GM12878 (cell line): ENCODE data around the gene BTBD9. TPM values are rescaled to one million over a fixed set of nuclear protein-coding genes. Genes with fewer than 3 reads are reported as not detected.

Source experiments
- ATAC-seq: fragments of 200-7000 bp; cut with Tn5 transposase; 3 replicates; pipeline ENCODE4 v1.9.1; 2020; ENCODE audit warnings: mild to moderate bottlenecking, moderate library complexity
- BruUV-seq: library from RNA; stranded (reverse); fragments of 400-500 nt; replicated peaks from 2 replicates; lab custom pipeline; 2021; lab: Mats Ljungman, UMichigan
- CTCF ChIA-PET: fragments of 300-600 bp; sonication (Branson Sonifier 250); formaldehyde crosslinking; extraction: SDS; loops from one replicate; lab custom pipeline; 2021; ENCODE audit warnings: inconsistent platforms; lab: Yijun Ruan, JAX
- POLR2A ChIA-PET: fragments of 350-600 bp; formaldehyde crosslinking; extraction: SDS; loops from one replicate; lab custom pipeline; 2021; ENCODE audit warnings: inconsistent platforms; lab: Charles Lee
- RAD21 ChIA-PET: fragments of 300-600 bp; sonication (Branson Sonifier 250); formaldehyde crosslinking; loops from one replicate; lab custom pipeline; 2023; ENCODE audit warnings: antibody characterized with exemption; ENCODE audit not compliant: unreplicated experiment; lab: Charles Lee
- SMC1A ChIA-PET: fragments of 300-600 bp; sonication (Branson Sonifier 250); formaldehyde crosslinking; loops from one replicate; lab custom pipeline; 2023; ENCODE audit not compliant: unreplicated experiment, uncharacterized antibody; lab: Charles Lee
- DNase-seq: peaks from one replicate; pipeline ENCODE4 v3.0.0-alpha.2; 2011; ENCODE audit warnings: low read depth, low spot score
- FAIRE-seq: peaks from 3 replicates; lab custom pipeline; 2011; peaks lifted over from hg19 to GRCh38; lab: Jason Lieb, UNC
- H2AFZ ChIP-seq: 2 replicates; pipeline ENCODE4 v1.6.0; 2011; ENCODE audit warnings: low read depth, low read length, control low read depth; ENCODE audit not compliant: control insufficient read depth
- H3K27ac ChIP-seq: 2 replicates; pipeline ENCODE4 v1.5.1; 2011; ENCODE audit warnings: control low read depth; ENCODE audit not compliant: control insufficient read depth, insufficient read depth
- H3K27me3 ChIP-seq, 2 experiments: replicated peaks in 1 of 2; 2 replicates each; pipeline versions ENCODE4 v1.6.0 to v1.6.1; 2011; ENCODE audit warnings: low read length in 1 of 2; ENCODE audit not compliant: control insufficient read depth in 2 of 2, insufficient read depth in 2 of 2
- H3K36me3 ChIP-seq, 2 experiments: 2 replicates each; pipeline ENCODE4 v1.5.1; 2011; ENCODE audit warnings: low read length in 1 of 2; ENCODE audit not compliant: control insufficient read depth in 2 of 2, insufficient read depth in 2 of 2
- H3K4me1 ChIP-seq: 2 replicates; pipeline ENCODE4 v1.6.1; 2011; ENCODE audit warnings: mild to moderate bottlenecking, low read length, moderate library complexity, mixed read lengths; ENCODE audit not compliant: control insufficient read depth, insufficient read depth
- H3K4me2 ChIP-seq: 2 replicates; pipeline ENCODE4 v1.6.0; 2011; ENCODE audit warnings: control low read depth; ENCODE audit not compliant: control insufficient read depth, insufficient read depth
- H3K4me3 ChIP-seq: fragments of 200-600 bp; sonication (generic); 2 replicates; pipeline ENCODE4 v1.5.1; 2016
- H3K79me2 ChIP-seq: 2 replicates; pipeline ENCODE4 v1.6.0; 2011; ENCODE audit warnings: low read length; ENCODE audit not compliant: control insufficient read depth, insufficient read depth
- H3K9ac ChIP-seq: 2 replicates; pipeline ENCODE4 v1.8.0; 2011; ENCODE audit warnings: low read length, control low read depth, mixed read lengths; ENCODE audit not compliant: control insufficient read depth, insufficient read depth
- H3K9me3 ChIP-seq: replicated peaks from 3 replicates; pipeline ENCODE4 v1.5.1; 2011; ENCODE audit warnings: mild to moderate bottlenecking, low read length; ENCODE audit not compliant: control insufficient read depth, insufficient read depth
- H4K20me1 ChIP-seq: 2 replicates; pipeline ENCODE4 v1.6.0; 2011; ENCODE audit not compliant: control insufficient read depth, insufficient read depth
- CBX5 ChIP-seq: sonication (generic); IDR thresholded peaks from 2 replicates; pipeline ENCODE4 v1.6.1; 2016; ENCODE audit warnings: low read depth, moderate library complexity, mild to moderate bottlenecking, inconsistent platforms
- EP300 ChIP-seq, 2 experiments: fragments of 150-350 bp in 1 of 2; IDR thresholded peaks; 2 replicates each; pipeline ENCODE4 v1.6.1; 2011 to 2012; ENCODE audit warnings: low read depth in 2 of 2, low read length in 2 of 2, borderline replicate concordance in 1 of 2, improper control_type of control experiment in 1 of 2, inconsistent platforms in 1 of 2; ENCODE audit not compliant: control insufficient read depth in 1 of 2
- EZH2 ChIP-seq: IDR thresholded peaks from 2 replicates; pipeline ENCODE4 v1.6.1; 2012; ENCODE audit warnings: low read depth, mild to moderate bottlenecking, control low read depth, inconsistent platforms, low read length, borderline replicate concordance; ENCODE audit not compliant: control insufficient read depth
- MXI1 ChIP-seq: fragments of 150-350 bp; IDR thresholded peaks from 2 replicates; pipeline ENCODE4 v1.6.1; 2011; ENCODE audit warnings: low read depth, mild to moderate bottlenecking, inconsistent platforms, low read length, improper control_type of control experiment
- NFYB ChIP-seq: IDR thresholded peaks from 2 replicates; pipeline ENCODE4 v1.6.1; 2011; ENCODE audit warnings: low read depth, mild to moderate bottlenecking, low read length, improper control_type of control experiment, moderate library complexity; ENCODE audit not compliant: insufficient read depth
- PAX5 ChIP-seq: IDR thresholded peaks from 2 replicates; pipeline ENCODE4 v1.6.1; 2011; ENCODE audit warnings: low read depth, low read length, borderline replicate concordance
- PAX8 ChIP-seq: fragments of 450-650 bp; IDR thresholded peaks from 2 replicates; pipeline ENCODE4 v1.6.1; 2017; ENCODE audit warnings: mild to moderate bottlenecking, moderate library complexity
- SMC3 ChIP-seq: IDR thresholded peaks from 2 replicates; pipeline ENCODE4 v1.6.1; 2011; ENCODE audit warnings: low read length, improper control_type of control experiment, borderline replicate concordance
- WRNIP1 ChIP-seq: IDR thresholded peaks from 2 replicates; pipeline ENCODE4 v1.6.1; 2011; ENCODE audit warnings: low read depth, low read length, improper control_type of control experiment, borderline replicate concordance
- WGBS: methylation state at CpG from one replicate; pipeline ENCODE4 v1.1.6; 2016; ENCODE audit warnings: low lambda C conversion rate; ENCODE audit not compliant: insufficient replicate concordance, insufficient coverage; ENCODE audit errors: missing lambda C conversion rate; 5-methylcytosine and 5-hydroxymethylcytosine counted together
- in situ Hi-C: fragments of 300-500 bp; cut with MboI; formaldehyde crosslinking; loops from 9 replicates; pipeline ENCODE4 v1.14.3; 2018; ENCODE audit warnings: mixed read lengths
- intact Hi-C: fragments of 100-400 bp; cut with micrococcal nuclease; formaldehyde crosslinking; loops from one replicate; pipeline ENCODE4 v1.14.2; 2022; ENCODE audit not compliant: unreplicated experiment
- polyA plus RNA-seq, 11 experiments: library from polyadenylated mRNA; depleted of rRNA in 4 of 11; unstranded in 6 of 11; stranded (reverse) in 5 of 11; fragments of >200 nt; fragmentation: Nextera tagmentation in 4 of 11; fragmentation: Illumina TruSeq in 1 of 11; extraction: Ambion mirVana in 4 of 11; extraction: Trizol in 1 of 11; gene quantifications; 1 replicate in 1 of 11; 2 replicates in 10 of 11; pipeline versions ENCODE4 v1.2.1 to v1.2.3, GENCODE V29; 2011 to 2016; ENCODE audit warnings: inconsistent platforms in 2 of 11, missing spikeins in 2 of 11, low read depth in 1 of 11
- total RNA-seq, 4 experiments: library from RNA; depleted of rRNA in 3 of 4; stranded (reverse); fragments of >200 nt in 3 of 4; fragmentation: Illumina TruSeq in 1 of 4; extraction: Trizol in 1 of 4; gene quantifications; 2 replicates each; pipeline versions ENCODE4 v1.2.1 to v1.2.3, GENCODE V29; 2013 to 2021
- TF ChIP-seq, protein P1 (sequence below), 3 experiments: IDR thresholded peaks in 2 of 3; conservative IDR thresholded peaks in 1 of 3; 2 replicates each; pipeline ENCODE4 v1.5.1; 2011; ENCODE audit warnings: low read depth in 3 of 3, low read length in 3 of 3, mild to moderate bottlenecking in 3 of 3, control low read depth in 2 of 3, moderate library complexity in 2 of 3, inconsistent platforms in 1 of 3, mixed read lengths in 1 of 3; ENCODE audit not compliant: control insufficient read depth in 2 of 3, insufficient read depth in 1 of 3; ENCODE audit errors: extremely low read depth in 1 of 3
- TF ChIP-seq, protein P2 (sequence below): fragments of 450-650 bp; IDR thresholded peaks from 2 replicates; pipeline ENCODE4 v1.6.1; 2017; ENCODE audit warnings: mild to moderate bottlenecking, low read depth, inconsistent platforms; ENCODE audit not compliant: poor library complexity, severe bottlenecking

Gene BTBD9
- total and polyA plus RNA-seq, 10 of the 15 experiments (the other 5 are each of a cell fraction or from before 2014, with no cell fraction given) = 0.22 to 8.6 (median 4.6) TPM

DNA sequence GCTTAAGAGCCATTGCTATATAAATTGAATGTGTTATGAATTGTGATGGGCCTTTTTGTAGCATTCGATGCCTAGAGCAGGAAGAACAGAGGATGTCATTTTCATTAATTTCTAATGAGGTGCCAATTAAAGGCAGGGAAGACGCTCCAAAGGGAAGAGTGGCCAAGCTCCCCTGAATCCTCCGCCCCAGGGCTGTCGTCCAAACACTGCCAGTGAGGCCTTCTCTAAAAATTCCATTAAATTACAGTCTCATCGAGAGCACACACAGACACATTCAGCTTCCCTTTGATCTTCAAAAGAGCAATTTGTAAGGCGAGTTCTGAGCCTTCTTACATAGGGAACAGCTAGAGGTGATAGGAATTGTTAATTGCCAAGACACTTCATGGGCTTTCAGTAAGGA, 520.2 kb downstream of the BTBD9 start:
- POLR2A ChIA-PET = no interaction called here
- intact Hi-C loops = no loop called here
- ATAC-seq = no peak

DNA sequence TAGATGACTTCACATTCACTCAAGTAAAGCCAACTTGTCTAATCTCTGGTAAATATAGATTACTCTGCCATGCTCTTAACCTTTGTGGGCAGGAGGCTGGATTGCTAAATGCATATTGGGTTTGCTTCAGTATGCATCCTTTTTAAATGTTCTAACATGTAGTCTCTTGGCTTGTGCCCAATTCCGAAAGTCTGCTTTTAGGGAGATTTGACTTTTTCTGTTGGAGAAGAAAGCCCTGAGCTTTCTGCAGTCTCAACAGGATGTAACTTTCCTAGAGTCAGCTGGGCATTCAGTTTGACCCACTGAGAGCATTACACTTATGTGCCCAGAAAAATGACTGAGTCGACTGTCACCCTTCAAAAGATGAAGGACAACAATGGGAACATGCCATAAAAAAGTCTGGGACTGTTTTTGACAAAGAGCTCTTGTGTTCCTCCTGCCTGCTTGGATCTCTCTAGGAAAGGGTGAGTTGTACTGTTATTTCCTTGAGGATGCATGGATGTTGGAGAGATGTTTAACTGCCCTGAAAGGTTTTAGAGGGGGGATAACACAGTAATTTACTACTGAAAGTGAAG, 520.9 kb downstream of the BTBD9 start:
- Histone ChIP-seq H3K9me3 (no peaks in the 10 kb centered on the region), H3K4me3 (no peak overlapping the region), H3K79me2 (no peaks in the 10 kb centered on the region), H3K36me3 (peaks cover 0 to 14% of the 10 kb centered on the region in 2 experiments; a peak in 1 of 4 replicates), H3K4me2 (no peak overlapping the region), H3K9ac (no peak overlapping the region), H2AFZ (no peak overlapping the region), H3K27me3 (no peaks in the 10 kb centered on the region), H3K27ac (no peak overlapping the region), H4K20me1 (no peaks in the 10 kb centered on the region), H3K4me1 (no peaks in the 10 kb centered on the region)
- RAD21 ChIA-PET = no interaction called here
- in situ Hi-C loops (no loop called here), intact Hi-C loops (no loop called here)
- BruUV-seq = no TSS peak
- ATAC-seq = no peak
- SMC1A ChIA-PET = interaction anchor here (1.3 kb wide), 1 partner anchor 85 kb away, joined by 4 read pairs; no protein-coding TSS in a partner anchor
- 96% methylated on average over 2 of the region's 2 CpGs for WGBS
- POLR2A ChIA-PET = no interaction called here
- CTCF ChIA-PET = no interaction called here
- no peak for FAIRE-seq
- no peak for DNase-seq
- TF ChIP-seq PAX5 = no peak
- TF ChIP-seq PAX8 = no peak
- TF ChIP-seq WRNIP1 = no peak
- TF ChIP-seq NFYB = no peak
- no peak for TF ChIP-seq MXI1
- TF ChIP-seq, protein P1, sequence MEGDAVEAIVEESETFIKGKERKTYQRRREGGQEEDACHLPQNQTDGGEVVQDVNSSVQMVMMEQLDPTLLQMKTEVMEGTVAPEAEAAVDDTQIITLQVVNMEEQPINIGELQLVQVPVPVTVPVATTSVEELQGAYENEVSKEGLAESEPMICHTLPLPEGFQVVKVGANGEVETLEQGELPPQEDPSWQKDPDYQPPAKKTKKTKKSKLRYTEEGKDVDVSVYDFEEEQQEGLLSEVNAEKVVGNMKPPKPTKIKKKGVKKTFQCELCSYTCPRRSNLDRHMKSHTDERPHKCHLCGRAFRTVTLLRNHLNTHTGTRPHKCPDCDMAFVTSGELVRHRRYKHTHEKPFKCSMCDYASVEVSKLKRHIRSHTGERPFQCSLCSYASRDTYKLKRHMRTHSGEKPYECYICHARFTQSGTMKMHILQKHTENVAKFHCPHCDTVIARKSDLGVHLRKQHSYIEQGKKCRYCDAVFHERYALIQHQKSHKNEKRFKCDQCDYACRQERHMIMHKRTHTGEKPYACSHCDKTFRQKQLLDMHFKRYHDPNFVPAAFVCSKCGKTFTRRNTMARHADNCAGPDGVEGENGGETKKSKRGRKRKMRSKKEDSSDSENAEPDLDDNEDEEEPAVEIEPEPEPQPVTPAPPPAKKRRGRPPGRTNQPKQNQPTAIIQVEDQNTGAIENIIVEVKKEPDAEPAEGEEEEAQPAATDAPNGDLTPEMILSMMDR (IDR thresholded peaks at IDR 0.05 in 2 of 3, conservative IDR thresholded peaks at IDR 0.05 in 1 of 3; ENCODE audit: control insufficient read depth in 2 of 3, extremely low read depth in 1 of 3, insufficient read depth in 1 of 3, low read depth in 3 of 3, low read length in 3 of 3) = no peak
- no peak for TF ChIP-seq SMC3
- no peak for TF ChIP-seq CBX5
- TF ChIP-seq EP300 (IDR thresholded peaks at IDR 0.05; ENCODE audit: borderline replicate concordance in 1 of 2, control insufficient read depth in 1 of 2, low read depth in 2 of 2, low read length in 2 of 2) = no peak
- no peak for TF ChIP-seq EZH2

More for the DNA sequence above, 520.2 kb downstream of the BTBD9 start:
- no peak overlapping the region for H2AFZ ChIP-seq
- in situ Hi-C loops = no loop called here
- no peak overlapping the region for H3K27ac ChIP-seq
- no peak overlapping the region for H3K9ac ChIP-seq
- FAIRE-seq (no peak), DNase-seq (no peak)
- H3K9me3 ChIP-seq = no peaks in the 10 kb centered on the region
- H3K4me2 ChIP-seq = no peak overlapping the region
- RAD21 ChIA-PET = no interaction called here
- H3K79me2 ChIP-seq = no peaks in the 10 kb centered on the region
- CTCF ChIA-PET = interaction anchor here (0.6 kb wide), 1 partner anchor 1148 kb away, joined by 4 read pairs; no protein-coding TSS in a partner anchor
- no peaks in the 10 kb centered on the region for H3K4me1 ChIP-seq
- SMC1A ChIA-PET = interaction anchor here (1.3 kb wide), 1 partner anchor 86 kb away, joined by 4 read pairs; no protein-coding TSS in a partner anchor
- no peak overlapping the region for H3K4me3 ChIP-seq
- 98% methylated on average over 6 of the region's 6 CpGs for WGBS
- TSS peak; percentile 25 for BruUV-seq
- H4K20me1 ChIP-seq = no peaks in the 10 kb centered on the region
- no peaks in the 10 kb centered on the region for H3K27me3 ChIP-seq
- peaks cover 0 to 14% of the 10 kb centered on the region in 2 experiments; a peak in 1 of 4 replicates for H3K36me3 ChIP-seq
- TF ChIP-seq, protein P2, sequence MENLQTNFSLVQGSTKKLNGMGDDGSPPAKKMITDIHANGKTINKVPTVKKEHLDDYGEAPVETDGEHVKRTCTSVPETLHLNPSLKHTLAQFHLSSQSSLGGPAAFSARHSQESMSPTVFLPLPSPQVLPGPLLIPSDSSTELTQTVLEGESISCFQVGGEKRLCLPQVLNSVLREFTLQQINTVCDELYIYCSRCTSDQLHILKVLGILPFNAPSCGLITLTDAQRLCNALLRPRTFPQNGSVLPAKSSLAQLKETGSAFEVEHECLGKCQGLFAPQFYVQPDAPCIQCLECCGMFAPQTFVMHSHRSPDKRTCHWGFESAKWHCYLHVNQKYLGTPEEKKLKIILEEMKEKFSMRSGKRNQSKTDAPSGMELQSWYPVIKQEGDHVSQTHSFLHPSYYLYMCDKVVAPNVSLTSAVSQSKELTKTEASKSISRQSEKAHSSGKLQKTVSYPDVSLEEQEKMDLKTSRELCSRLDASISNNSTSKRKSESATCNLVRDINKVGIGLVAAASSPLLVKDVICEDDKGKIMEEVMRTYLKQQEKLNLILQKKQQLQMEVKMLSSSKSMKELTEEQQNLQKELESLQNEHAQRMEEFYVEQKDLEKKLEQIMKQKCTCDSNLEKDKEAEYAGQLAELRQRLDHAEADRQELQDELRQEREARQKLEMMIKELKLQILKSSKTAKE = no peak
